NCI-H1694 treated with DMSO at 0.1 percent for 48 hours (cell line): Measurements from ENCODE around the gene OSMR.

Experiments used
- DNase-seq: peaks from one replicate; lab custom pipeline; 2025; lab: John Stamatoyannopoulos, UW

The OSMR gene

DNA sequence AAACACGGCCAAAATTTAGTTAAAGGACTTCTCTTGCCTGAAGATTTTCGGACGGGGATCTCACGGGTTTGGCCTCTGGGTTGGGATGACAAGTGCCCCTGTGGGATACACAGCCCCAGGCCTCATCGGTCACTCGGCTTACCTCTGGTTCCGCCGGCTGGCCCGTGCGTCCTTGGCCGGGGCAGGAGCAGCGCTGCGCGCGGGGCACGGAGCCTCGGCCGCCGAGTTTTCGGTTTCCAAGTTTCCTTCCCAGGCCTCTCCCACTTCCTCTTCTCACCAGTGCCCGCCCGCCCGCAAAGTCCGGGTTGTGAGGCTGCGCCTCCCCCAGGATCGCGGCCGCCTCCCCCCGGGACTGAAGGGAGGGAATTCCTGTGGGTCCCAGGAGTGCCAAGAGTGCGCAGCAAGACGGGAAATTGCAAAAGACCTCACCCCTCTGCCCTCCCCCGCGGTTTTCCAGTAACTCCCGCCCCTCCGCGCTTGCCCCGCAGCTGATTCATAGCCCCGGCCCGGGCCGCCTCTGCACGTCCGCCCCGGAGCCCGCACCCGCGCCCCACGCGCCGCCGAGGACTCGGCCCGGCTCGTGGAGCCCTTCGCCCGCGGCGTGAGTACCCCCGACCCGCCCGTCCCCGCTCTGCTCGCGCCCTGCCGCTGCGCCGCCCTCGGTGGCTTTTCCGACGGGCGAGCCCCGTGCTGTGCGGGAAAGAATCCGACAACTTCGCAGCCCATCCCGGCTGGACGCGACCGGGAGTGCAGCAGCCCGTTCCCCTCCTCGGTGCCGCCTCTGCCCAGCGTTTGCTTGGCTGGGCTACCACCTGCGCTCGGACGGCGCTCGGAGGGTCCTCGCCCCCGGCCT, at the start of gene OSMR:
OSMR (plus strand) TSS at position 487 of the 853 bp plus-strand sequence. CDS start 23,033 bp downstream, outside the sequence.
- no peak for DNase-seq

DNA sequence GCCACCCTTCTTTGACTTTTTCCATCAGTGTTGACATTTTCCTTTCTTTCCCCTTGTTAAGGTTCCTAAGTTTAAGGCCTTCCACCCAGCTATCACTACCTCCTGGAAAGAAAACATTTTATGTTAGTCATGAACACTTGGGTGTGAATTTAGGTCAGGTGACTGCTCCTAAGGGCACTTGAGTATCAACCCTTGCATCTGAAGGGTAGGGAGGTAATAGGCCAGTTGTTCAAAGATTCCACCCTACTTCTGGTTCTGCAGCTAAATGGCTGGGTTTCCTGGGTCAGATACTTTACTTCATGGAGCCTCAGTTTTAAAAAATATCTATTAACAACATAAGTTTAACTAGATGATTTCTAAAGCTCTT, 49.1 kb upstream of the OSMR start:
- no peak for DNase-seq

DNA sequence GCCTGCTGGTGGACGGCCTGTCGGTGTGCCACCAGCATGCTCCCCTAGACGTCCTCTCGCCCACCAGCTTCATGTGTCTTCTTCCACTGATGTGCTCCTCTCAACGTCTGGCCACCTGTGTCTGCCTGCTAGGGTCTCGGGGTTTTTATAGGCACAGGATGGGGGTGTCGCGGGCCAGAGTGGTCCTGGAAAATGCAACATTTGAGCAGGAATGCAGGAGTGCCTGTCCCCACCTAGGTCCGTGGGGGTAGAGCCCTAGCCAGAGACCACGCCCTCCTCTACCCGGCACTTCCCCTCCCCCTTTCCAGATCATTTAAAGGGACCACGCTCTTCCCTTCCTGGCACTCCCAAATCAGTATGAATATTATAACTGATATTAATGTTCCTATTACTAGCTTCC, 48.0 kb upstream of the OSMR start:
- DNase-seq: no peak

DNA sequence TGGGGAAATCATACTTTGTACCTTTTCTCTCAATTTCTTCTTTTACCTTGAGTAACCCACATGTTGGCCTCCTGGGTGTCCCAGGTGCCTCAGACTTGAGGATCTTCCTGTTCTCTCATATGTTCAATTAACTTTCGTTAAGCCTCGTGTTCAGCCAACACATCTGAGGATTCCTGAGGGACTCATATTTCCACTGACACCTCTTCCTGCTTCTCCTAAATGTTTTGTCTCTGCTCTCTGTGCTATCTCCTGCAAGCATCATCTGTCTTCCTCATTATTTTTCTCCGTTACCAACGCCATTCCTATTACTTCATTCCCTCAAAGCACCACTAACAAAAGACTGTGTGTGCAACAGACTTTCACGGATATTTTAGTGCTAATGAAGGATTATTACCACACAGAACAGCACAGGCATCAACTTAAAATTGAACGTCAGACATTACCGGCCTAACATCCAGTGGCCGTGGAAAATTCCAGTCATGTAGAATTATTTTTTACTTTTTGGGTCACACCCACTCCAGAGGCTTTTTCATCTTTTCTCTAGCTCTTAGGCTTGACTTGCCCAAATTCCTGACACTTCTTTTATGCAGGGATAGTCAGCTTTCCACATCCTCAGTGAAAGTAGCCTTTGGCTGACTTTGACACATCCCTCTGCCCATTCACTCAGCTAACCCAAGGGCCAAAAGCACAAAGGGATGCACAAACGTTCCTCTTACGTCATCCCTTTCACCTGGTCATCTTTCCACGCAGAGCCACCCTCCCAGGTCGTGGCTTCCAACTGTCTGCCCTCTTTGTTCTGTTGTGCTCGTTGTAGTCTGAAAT, 46.0 kb upstream of the OSMR start:
- DNase-seq: no peak

GRCh38 chr5:38800515-38800914, 45.3 kb upstream of the OSMR start:
- DNase-seq: no peak

DNA sequence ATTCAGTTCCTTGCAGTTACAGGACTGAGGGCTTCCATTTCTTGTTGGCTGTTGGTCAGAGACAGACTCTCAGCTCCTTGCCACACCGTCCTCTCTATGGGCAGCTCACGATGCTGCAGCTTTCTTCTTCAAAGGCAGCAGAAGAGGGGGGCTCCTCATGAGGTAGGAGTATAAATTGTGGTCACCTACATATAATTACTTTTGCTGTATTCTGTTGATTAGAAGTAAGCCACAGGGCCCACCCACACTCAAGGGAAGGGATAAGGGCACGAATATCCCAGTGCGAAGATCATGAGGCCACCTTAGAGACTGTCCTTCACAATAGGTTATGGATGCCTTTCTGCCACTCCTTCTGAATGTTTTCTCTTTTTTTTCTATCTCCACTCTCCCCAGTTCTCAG, 43.7 kb upstream of the OSMR start:
- no peak for DNase-seq

DNA sequence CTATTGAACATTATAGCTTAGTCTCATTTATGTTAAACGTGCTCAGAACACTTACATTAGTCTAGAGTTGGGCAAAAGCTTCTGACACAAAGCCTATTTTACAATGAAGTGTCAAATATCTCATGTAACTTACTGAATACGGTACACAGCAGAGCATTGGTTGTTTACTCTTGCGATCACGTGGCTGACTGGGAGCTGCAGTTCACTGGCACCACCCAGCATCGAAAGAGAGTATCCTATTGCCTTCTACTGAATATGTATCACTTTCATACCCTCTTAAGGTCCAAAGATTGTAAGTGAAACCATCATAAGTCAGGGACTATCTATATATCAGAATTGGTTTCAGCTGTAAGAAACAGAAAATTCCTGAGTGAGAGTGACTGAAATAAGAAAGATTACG, 42.6 kb upstream of the OSMR start:
- no peak for DNase-seq

- DNase-seq: no peak
These were observed 39.0 kb upstream of the OSMR start for GRCh38 chr5:38806775-38807258.

DNA sequence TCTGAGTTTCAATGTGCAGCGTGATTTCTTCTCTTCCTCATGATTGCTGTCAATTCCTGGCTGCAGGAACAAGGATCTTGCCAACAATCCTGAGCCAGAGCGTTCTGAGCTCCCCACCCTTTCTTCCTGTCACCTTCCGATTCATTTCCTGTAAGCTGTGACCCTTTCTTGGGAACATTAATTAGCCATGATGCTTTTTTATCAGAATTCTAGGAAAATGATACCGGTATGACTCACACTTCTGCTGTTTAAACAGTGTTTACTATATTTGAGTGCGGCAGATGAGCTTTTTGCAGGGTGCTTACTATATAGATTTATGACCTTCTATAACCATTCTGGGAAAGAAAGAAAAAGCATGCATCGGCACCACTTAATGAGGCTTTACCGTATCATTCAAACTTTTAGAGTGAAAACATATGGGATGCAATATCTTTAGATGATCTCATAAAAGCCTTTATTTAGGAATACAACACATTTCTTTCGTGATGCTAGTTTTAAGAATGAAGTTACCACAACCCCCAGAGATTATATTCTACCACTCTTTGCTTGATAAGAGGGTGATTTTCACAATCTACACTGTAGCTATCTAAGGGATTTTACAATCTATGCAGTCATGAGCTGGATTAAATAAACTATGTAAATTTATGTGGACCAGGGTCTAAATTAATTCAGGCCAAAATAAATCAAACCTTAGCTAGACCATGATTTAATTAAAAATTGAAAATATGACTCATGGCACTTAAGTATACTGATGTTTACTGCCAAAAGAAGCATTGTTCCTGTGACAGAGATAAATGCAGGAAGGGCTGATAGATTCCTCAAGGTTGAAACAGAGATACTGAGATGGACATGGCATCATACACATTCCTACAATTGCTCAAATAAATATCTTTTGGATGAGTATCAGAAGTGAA, 38.0 kb upstream of the OSMR start:
- DNase-seq: no peak

DNA sequence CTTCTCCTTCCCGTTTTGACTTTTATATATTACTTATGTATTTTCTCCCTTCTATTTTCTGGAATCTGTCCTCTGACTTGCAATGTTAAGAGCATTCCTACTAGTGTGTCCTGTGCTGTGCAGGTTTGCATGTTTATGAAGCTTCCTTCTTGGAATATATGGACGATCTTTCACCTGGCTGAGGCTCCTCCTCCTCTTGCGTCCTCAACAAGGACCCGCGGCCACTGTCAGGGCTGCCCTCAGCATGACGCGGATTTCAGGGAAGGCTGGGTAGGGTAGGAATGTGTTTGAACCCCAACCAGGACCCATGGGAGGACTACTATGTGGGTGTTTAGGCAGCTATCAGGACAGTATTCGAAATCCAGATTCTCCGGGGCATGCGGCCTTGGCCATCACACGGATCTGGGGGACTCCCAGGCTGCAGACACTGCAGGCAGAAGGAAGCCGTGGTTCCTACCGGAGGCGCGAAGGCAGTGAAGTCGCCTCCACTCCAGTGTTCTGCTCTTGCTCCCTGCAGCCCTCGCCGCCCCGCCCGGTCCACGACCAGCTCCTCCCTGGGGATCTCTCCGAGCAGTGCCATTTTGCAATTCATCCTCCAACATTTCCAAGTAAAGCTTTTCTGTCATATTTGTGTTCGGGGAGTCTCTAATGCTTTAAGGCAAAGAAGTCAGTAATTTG, 37.0 kb upstream of the OSMR start:
- DNase-seq: no peak

DNA sequence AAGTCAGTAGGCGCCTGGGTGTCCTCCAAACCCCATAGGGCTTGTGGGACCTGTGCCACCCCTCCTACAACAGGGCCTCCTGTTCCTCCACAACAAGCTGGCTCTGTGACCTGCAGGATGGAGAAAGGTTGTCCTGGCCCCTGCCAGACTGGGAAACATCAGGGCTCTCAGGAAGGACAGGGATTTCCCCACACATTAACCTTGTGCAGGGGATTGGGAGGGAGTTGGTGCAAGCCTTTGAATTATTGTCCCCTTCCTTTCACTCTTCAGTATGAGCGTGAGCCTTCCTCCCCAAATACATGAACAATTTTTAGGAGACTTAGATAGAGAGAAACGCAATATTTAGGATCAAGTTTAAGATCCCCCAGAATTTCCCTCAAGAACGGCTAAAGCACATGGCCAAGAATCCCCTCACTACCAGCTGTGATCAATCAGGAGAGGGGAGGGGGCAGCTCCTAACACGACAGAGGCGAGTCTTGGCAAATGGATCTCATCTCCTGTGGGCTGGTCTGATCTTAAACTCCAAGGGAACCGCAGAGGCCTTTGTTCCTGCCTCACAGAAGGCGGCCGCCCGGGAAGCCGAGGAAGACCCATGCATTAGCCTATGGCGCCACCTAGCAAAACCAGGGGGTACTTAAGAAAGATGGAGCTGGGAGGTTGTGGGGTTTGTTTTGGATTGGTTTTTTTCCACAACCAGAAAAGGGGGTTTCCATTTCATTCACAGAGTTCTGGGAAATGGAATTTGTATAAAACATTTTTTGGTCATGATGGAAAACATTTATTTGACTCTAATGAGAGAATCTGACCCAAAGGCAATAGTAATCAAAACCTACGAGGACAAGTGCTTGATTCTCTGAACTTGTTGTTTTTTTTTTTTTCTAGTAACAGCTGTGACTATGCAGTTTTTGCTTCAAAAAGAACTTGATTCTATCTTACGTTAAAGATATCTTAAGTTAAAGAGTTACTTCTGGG, 36.1 kb upstream of the OSMR start:
- peak; percentile 79 for DNase-seq

DNA sequence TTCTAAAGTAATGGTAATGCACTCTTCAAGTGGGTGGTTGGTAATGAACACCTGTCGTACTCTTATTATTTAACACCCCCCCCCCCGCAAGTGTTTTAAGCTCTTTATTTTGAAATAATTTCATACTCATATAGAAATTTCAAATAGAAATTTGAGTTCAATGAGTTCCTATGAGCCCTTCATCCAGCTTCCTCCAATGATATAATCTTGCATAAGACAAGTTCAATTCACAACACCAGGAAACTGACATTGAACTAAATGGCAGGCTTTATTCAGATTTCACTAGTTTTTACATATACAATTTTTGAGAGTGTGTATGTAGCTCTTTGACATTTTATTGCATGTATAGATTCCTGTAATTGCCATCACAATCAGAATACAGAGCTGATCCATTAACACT, 30.9 kb upstream of the OSMR start:
- no peak for DNase-seq

GRCh38 chr5:38816083-38817030, 29.5 kb upstream of the OSMR start:
- no peak for DNase-seq

DNA sequence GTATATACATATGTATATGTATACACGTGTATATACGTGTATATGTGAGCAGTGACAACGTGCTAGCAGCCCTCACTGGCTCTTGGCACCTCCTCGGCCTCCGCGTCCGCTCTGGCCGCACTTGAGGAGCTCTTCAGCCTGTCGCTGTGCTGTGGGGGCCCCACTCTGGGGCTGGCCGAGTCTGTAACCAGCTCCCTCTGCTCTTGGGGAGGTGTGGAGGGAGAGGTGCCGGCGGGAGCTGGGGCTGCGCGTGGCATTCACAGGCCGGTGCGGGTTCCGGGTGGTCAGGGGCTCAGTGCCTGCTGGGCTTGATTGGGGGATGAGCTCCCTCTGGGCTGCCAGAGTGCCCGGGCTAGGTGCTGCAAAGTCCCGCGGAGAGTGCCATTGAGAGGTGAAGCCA, 24.1 kb upstream of the OSMR start:
- no peak for DNase-seq

DNA sequence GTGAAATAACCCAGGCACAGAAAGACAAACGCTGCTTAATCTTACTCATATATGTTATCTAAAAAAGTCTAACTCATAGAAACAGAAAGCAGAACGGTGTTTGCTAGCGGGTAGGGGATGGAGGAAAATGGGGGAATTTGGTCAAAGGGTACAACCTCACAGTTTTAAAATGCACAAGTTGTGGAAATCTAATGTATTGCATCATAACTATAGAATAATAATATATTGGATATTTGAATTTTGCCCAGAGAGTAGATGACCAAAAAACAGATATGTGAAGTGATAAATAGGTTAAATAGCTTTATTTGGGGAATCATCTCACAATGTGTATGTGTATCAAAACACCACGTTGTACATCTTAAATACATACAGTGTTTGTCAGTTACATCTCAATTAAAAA, 22.3 kb upstream of the OSMR start:
- no peak for DNase-seq

DNA sequence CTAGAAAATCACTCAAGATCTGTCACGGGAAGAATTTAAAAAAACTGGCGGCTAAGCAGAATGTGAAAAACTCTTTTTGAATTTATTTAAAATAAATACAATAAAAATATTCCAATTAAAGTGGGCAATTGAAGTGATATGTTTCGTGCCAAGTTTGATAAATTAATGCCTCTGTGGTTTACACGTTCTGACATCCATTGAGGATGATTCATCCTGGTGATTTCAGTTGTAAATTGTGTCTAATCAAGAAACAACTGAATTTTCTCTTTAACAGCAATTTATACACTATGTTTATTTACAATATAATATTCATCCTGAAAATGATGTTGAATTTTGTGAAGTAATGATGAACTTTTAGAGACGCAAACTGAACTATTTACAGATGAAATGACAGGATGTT, 21.0 kb upstream of the OSMR start:
- no peak for DNase-seq

DNA sequence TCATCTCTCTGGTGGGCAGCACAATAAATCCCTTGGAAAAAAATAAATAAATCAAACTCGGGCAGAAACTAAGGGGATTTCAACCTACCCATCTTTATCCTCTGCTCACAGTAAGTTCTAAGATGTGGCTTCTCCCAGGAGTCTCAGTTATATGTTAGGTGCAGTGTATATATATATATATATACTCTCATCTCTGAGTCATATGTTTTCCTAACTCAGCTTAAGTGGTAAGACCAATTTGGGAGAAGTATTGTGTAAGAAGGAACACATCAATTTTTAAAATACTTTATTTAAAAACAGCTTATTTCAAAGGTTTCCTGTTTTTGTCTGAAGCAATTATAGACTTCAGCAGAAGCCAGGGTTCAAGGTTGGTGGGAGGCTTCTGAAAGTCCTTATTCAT, 20.3 kb upstream of the OSMR start:
- no peak for DNase-seq

- no peak for DNase-seq
These were observed 18.3 kb upstream of the OSMR start for GRCh38 chr5:38827525-38827924.

GRCh38 chr5:38830521-38831051, 15.2 kb upstream of the OSMR start:
- no peak for DNase-seq
